HCT116 (cell line): ENCODE measurements around the gene ASMTL.

Experiments
- CTCF ChIP-seq, 3 experiments: fragments of 200-600 bp in 1 of 3; sonication (generic) in 1 of 3; IDR thresholded peaks in 2 of 3; conservative IDR thresholded peaks in 1 of 3; 2 replicates each; pipeline ENCODE4 v1.5.1; 2012 to 2017; ENCODE audit warnings: low read depth in 2 of 3, low read length in 2 of 3, antibody characterized with exemption in 1 of 3, borderline replicate concordance in 1 of 3, control low read depth in 1 of 3, mild to moderate bottlenecking in 1 of 3, mixed read lengths in 1 of 3, mixed run types in 1 of 3, moderate library complexity in 1 of 3; ENCODE audit not compliant: insufficient read depth in 1 of 3
- ZNF274 ChIP-seq: fragments of 200-500 bp; sonication (Bioruptor generic); IDR thresholded peaks from 2 replicates; pipeline ENCODE4 v1.6.1; 2014; ENCODE audit warnings: mild to moderate bottlenecking, low read depth, low read length, inconsistent platforms

GRCh38 chrX:1462596-1463251 is 10.0 kb upstream of the ASMTL start:
- TF ChIP-seq CTCF (IDR thresholded peaks at IDR 0.05 in 2 of 3, conservative IDR thresholded peaks at IDR 0.05 in 1 of 3; ENCODE audit: borderline replicate concordance in 1 of 3, insufficient read depth in 1 of 3, low read depth in 2 of 3, low read length in 2 of 3) (no peak), ZNF274 (no peak)
